GM19025 (cell line): ENCODE measurements around the gene DGUOK.

ENCODE experiments used
- ATAC-seq: cut with Tn5 transposase; IDR thresholded peaks from one replicate; pipeline ENCODE4 v1.9.1; 2021; ENCODE audit warnings: mild to moderate bottlenecking, low read depth, moderate library complexity; ENCODE audit not compliant: unreplicated experiment

DGUOK gene

GRCh38 chr2:73993376-73993775 lies 66.7 kb downstream of the DGUOK start:
- ATAC-seq = no peak

- no peak for ATAC-seq
These were observed 67.1 kb downstream of the DGUOK start for GRCh38 chr2:73993778-73994177.

GRCh38 chr2:73994178-73994831 lies 67.6 kb downstream of the DGUOK start:
- ATAC-seq = no peak

- no peak for ATAC-seq
These were observed 69.1 kb downstream of the DGUOK start for GRCh38 chr2:73995810-73996209.

GRCh38 chr2:73997813-73998212 lies 71.1 kb downstream of the DGUOK start:
- ATAC-seq = no peak

DNA sequence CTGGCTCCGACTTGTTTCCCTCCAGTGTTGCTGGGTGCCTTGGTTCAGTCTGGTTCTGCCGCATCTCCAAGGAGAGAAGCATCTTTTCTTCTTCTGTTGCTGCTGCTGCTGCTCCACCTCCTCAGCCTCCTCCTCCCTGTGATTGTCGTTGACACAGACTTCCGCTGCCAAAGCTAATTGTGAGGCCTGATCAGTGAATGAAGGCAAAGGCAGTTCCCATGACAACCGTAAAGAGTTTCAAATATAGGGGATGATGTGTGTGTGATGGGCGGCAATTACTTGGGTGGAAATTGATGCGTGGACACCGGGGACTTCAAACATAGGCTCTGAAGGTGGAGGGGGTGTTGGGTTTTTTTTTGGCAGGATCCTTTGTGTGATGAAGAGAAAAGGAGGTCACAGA lies 71.8 kb downstream of the DGUOK start:
- ATAC-seq = no peak

- ATAC-seq = no peak
These were observed 72.3 kb downstream of the DGUOK start for GRCh38 chr2:73998933-73999332.

GRCh38 chr2:73999881-74000597 lies 73.4 kb downstream of the DGUOK start:
- no peak for ATAC-seq

- ATAC-seq = no peak
These were observed 74.0 kb downstream of the DGUOK start for GRCh38 chr2:74000666-74001065.

DNA sequence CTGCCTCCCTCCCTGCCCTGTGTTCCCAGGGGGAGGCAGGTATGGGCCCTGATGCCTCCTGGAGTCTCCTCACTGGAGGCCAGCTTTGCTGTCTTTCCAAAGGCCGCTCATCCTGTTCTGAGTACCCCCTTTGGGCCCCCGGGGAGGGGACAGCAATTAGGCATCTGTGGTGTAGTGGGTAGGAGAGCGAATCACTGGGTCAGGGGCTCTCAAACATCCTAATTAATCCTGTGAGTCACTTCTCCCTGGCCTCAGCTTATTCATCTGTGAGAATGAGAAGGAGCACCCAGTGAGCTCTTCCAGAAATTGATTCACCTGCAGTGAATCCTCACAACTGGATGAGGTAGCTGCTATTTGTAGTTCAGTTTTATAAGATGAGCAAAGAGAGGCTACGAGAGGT lies 74.4 kb downstream of the DGUOK start:
- no peak for ATAC-seq

DNA sequence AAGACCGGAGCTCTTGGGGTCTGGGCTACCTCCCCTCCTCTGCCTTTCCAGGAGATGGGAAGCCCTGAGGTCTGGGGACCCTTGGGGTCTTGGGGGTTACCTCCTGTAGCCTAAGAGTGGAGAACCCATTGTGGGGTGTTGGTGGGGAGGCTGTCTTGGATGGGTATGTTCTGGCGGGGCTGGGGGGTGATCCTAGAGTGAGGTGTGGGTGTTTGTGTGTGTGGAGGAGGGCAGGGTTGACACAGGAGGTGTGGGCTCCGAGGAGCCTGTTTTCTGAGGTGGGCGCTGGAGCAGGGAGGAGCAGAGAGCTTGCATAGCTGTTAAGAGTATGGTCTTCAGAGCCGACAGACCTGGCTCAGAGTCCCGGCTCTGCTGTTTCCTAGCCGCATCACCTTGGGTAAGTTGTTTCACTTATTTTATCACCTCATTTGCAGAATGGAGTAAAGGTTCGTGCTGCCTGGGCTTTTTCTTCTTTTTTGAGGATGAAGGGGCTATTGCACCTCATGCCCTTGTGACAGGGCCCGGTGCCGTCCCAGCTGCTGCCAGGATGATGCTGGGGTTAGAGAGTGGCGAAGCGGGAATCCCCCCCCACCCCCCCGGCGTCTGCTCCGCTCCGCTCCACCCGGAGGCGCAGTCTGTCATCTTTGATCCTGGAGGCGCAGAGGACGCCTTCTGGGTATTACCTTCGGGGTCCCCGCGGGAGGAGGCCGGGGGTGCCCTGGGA lies 75.3 kb downstream of the DGUOK start:
- ATAC-seq = peak; percentile 45

DNA sequence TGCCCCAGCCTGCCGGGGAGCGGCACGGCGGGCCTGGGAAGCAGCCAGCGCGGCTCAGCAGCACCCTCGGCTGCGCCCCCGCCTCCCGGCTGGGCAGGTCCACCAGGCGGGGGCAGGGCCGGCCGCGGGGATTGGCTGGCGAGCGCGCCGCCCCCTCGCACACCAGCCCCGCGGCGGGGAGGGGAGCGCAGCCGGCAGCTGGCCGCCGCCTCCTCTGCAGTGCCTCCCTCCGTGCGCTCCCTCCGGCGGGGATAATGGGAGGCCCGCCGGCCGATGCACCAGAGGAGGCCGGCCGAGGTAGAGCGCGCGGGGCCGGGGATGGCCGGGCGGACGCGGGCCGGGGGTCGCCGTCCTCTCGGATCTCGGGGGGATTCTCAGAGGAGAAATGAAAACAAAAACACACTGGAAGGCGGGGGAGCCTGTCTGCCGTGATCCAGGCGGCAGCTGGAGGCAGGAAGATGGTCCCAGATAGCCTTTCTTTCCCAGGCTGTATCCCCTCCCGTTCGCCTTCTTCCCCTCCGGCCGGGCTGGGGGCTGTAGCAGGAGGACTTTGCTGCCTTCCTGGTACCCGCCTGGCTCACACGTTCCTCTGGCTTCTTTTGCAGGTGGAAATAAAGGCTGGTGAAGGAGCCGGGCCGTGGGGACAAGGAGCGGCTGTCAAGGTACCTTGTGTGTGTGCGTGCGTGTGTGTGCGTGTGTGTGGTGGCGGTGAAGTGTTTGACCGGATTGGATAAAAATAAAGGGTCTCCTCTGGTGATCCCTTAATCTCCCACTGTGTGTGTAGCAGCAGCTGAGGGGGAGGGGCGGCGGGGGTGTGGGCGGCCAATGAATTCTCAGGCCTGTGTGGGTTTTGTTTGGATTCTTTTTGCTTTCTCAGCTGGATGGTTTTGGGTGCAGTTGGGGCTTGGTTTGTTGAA lies 76.1 kb downstream of the DGUOK start:
- peak; percentile 96 for ATAC-seq

DNA sequence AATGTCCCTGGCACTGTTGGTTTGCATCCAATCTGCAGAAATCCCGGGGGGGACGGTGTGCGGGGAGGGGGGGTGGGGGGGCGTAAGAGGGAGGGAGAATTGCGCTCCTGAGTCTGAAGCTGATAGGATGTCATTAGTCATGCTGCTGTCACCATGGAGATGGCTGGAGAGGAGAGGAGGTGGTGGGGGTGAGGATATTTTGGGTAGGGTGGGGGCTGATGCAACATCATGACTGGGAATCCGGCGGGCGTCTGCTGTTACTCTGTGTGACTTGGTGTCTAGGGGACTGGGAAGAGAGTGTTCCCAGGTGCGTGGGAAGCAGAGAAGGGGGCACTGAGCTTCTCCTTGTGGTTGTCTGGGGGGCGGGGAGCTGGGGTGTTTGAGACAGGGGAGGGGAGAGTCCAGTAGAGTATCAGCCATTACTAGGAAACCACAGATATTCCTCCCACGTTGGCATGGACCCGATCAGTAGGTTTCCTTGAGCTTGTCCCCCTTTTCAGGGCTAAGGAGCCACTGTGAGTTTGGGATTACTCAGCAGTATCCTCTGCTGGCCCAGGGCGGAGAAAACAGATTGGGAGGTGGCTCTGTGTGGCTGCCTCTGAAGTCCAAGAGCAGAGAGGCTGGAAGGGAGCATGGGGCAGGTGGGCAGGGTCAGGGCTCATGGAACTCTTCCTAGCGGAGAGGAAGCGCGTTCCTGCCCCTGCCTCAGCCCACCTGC lies 77.0 kb downstream of the DGUOK start:
- no peak for ATAC-seq

- no peak for ATAC-seq
These were observed 77.8 kb downstream of the DGUOK start for GRCh38 chr2:74004212-74005182.

DNA sequence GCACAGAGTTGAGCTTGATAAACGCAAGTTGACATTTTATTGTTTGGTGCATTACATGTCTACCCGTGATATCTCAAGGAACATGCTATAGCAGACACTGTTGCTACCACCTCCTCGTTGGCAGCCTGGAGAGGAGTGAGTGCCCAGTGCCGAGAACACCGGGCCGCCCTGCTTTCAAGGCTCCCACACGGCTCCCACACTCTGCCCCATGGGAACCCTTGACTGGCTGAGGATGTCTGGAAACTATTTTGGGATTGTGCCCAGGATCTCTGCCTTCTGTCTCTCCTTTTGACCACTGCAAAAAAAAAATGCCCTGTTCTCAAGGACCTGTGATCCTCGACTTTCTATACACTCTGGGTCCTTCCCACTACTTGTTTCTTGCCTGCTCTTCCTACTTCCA lies 79.1 kb downstream of the DGUOK start:
- ATAC-seq = no peak

GRCh38 chr2:74006459-74006858 lies 79.8 kb downstream of the DGUOK start:
- ATAC-seq = no peak

- no peak for ATAC-seq
These were observed 80.4 kb downstream of the DGUOK start for GRCh38 chr2:74007121-74007520.

GRCh38 chr2:74007711-74008110 lies 81.0 kb downstream of the DGUOK start:
- no peak for ATAC-seq
